Keratinocyte (primary cell): Measurements from ENCODE around the gene GAP43. TPM values are rescaled to one million over a fixed set of nuclear protein-coding genes. Genes with fewer than 3 reads are reported as not detected.

ENCODE experiments used
- DNase-seq: peaks from one replicate; pipeline ENCODE4 v3.0.0-alpha.2; 2011; ENCODE audit warnings: low read depth, missing footprints, low spot score
- FAIRE-seq: peaks from 2 replicates; lab custom pipeline; 2011; peaks lifted over from hg19 to GRCh38; lab: Jason Lieb, UNC
- H2AFZ ChIP-seq: 2 replicates; pipeline ENCODE4 v1.6.0; 2012; ENCODE audit warnings: low read length, control low read depth, inconsistent platforms; ENCODE audit not compliant: control insufficient read depth
- H3K27ac ChIP-seq: 2 replicates; pipeline ENCODE4 v1.5.1; 2011; ENCODE audit warnings: low read length; ENCODE audit not compliant: control insufficient read depth, insufficient read depth
- H3K27me3 ChIP-seq: 3 replicates; pipeline ENCODE4 v1.6.0; 2011; ENCODE audit warnings: low read length; ENCODE audit not compliant: control insufficient read depth, insufficient read depth; ENCODE audit errors: extremely low read depth
- H3K36me3 ChIP-seq, 2 experiments: 2 replicates in 1 of 2; 3 replicates in 1 of 2; pipeline ENCODE4 v1.5.1; 2011; ENCODE audit warnings: low read length in 2 of 2, mild to moderate bottlenecking in 1 of 2; ENCODE audit not compliant: control insufficient read depth in 2 of 2, insufficient read depth in 2 of 2; ENCODE audit errors: extremely low read depth in 1 of 2
- H3K4me1 ChIP-seq: 3 replicates; pipeline ENCODE4 v1.5.1; 2011; ENCODE audit warnings: low read length; ENCODE audit not compliant: control insufficient read depth, insufficient read depth; ENCODE audit errors: extremely low read depth
- H3K4me2 ChIP-seq: 3 replicates; pipeline ENCODE4 v1.6.0; 2011; ENCODE audit warnings: low read depth, low read length; ENCODE audit not compliant: control insufficient read depth, insufficient read depth; ENCODE audit errors: extremely low read depth
- H3K4me3 ChIP-seq, 3 experiments: fragments of 200-600 bp in 1 of 3; sonication (generic) in 1 of 3; 2 replicates in 2 of 3; 3 replicates in 1 of 3; pipeline ENCODE4 v1.5.1; 2011 to 2016; ENCODE audit warnings: low read length in 3 of 3, mild to moderate bottlenecking in 3 of 3, control low read depth in 2 of 3, inconsistent platforms in 1 of 3, low read depth in 1 of 3, mixed read lengths in 1 of 3, mixed run types in 1 of 3, moderate library complexity in 1 of 3; ENCODE audit not compliant: control insufficient read depth in 2 of 3, insufficient read depth in 2 of 3; ENCODE audit errors: extremely low read depth in 1 of 3
- H3K79me2 ChIP-seq: 2 replicates; pipeline ENCODE4 v1.6.0; 2012; ENCODE audit warnings: low read length; ENCODE audit not compliant: control insufficient read depth, insufficient read depth
- H3K9ac ChIP-seq: 3 replicates; pipeline ENCODE4 v1.6.0; 2011; ENCODE audit warnings: low read length; ENCODE audit not compliant: control insufficient read depth, insufficient read depth; ENCODE audit errors: extremely low read depth
- H3K9me1 ChIP-seq: 3 replicates; pipeline ENCODE4 v1.6.0; 2011; ENCODE audit warnings: low read length; ENCODE audit not compliant: control insufficient read depth, insufficient read depth; ENCODE audit errors: extremely low read depth
- H3K9me3 ChIP-seq: 2 replicates; pipeline ENCODE4 v1.5.1; 2012; ENCODE audit warnings: low read depth, low read length; ENCODE audit not compliant: control insufficient read depth
- H4K20me1 ChIP-seq: 3 replicates; pipeline ENCODE4 v1.6.0; 2011; ENCODE audit warnings: low read length; ENCODE audit not compliant: control insufficient read depth, insufficient read depth; ENCODE audit errors: extremely low read depth
- EZH2 ChIP-seq: IDR thresholded peaks from one replicate; pipeline ENCODE4 v1.6.1; 2012; ENCODE audit warnings: inconsistent platforms, mild to moderate bottlenecking, low read length, moderate library complexity
- dilution Hi-C: fragments of 300-500 bp; cut with MboI; formaldehyde crosslinking; loops from one replicate; pipeline ENCODE4 v1.7.0; 2020; ENCODE audit warnings: low sequenced_read_pairs; ENCODE audit not compliant: extremely low pct_ligation_motif_present
- polyA plus RNA-seq, 5 experiments: library from polyadenylated mRNA; depleted of rRNA in 3 of 5; stranded (reverse) in 3 of 5; stranded (forward) in 1 of 5; unstranded in 1 of 5; fragments of >200 nt; gene quantifications; 1 replicate in 1 of 5; 2 replicates in 3 of 5; 3 replicates in 1 of 5; pipeline versions ENCODE4 v1.2.1 to v1.2.3, GENCODE V29; 2011 to 2012; ENCODE audit warnings: missing spikeins in 2 of 5, low read depth in 1 of 5, low replicate concordance in 1 of 5
- TF ChIP-seq, protein P1 (sequence below), 3 experiments: IDR thresholded peaks in 1 of 3; conservative IDR thresholded peaks in 1 of 3; optimal IDR thresholded peaks in 1 of 3; 2 replicates in 2 of 3; 3 replicates in 1 of 3; pipeline versions ENCODE3 to v1.5.1; 2011; ENCODE audit warnings: low read length in 3 of 3, mild to moderate bottlenecking in 3 of 3, moderate library complexity in 2 of 3, control low read depth in 1 of 3, inconsistent platforms in 1 of 3; ENCODE audit not compliant: insufficient read depth in 2 of 3; ENCODE audit errors: extremely low read depth in 1 of 3

The GAP43 gene
- polyA plus RNA-seq, 1 donor (not counting 4 experiments of a cell fraction or from before 2014, with no cell fraction given): not detected

DNA sequence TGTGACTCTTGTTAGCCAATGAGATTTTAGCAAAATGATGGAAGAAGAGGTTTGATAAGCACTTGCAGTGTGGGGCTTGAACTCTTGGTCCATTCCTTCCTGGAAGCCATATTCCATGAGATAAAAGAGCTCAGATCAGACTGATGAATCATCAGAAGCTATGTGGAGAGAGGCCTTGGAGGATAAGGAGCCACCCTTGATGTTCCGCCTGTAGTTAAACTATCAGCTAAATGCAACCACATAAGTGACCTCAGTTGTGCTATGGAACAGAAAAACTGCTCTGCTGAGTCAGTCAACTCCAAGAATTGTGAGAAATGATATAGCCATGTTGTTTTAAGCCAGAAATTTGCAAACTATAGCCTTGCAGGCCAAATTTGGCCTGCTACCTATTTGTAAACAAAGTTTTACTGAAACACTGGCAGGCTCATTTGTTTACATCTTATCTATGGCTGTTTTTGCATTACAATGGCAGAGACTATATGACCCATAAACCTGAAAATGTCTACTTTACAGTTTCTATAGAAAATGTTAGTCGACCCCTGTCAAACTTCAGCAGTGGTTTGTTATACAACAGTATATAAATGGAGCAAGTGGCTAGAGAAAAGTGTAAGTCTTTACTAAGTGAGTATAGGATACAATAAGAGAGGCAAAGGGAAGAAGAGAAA, 27.6 kb upstream of the GAP43 start:
- H4K20me1 ChIP-seq: no peaks in the 10 kb centered on the region
- H3K27ac ChIP-seq: no peak overlapping the region
- H3K27me3 ChIP-seq: no peaks in the 10 kb centered on the region
- H3K36me3 ChIP-seq: no peaks in the 10 kb centered on the region
- H3K4me2 ChIP-seq: no peak overlapping the region
- no peak overlapping the region for H2AFZ ChIP-seq
- H3K4me1 ChIP-seq: no peaks in the 10 kb centered on the region
- H3K9me3 ChIP-seq: no peaks in the 10 kb centered on the region
- no peak for DNase-seq
- H3K79me2 ChIP-seq: no peaks in the 10 kb centered on the region
- dilution Hi-C loops: no loop called here
- no peak overlapping the region for H3K9ac ChIP-seq
- no peak overlapping the region for H3K4me3 ChIP-seq
- FAIRE-seq: no peak
- TF ChIP-seq, protein P1, sequence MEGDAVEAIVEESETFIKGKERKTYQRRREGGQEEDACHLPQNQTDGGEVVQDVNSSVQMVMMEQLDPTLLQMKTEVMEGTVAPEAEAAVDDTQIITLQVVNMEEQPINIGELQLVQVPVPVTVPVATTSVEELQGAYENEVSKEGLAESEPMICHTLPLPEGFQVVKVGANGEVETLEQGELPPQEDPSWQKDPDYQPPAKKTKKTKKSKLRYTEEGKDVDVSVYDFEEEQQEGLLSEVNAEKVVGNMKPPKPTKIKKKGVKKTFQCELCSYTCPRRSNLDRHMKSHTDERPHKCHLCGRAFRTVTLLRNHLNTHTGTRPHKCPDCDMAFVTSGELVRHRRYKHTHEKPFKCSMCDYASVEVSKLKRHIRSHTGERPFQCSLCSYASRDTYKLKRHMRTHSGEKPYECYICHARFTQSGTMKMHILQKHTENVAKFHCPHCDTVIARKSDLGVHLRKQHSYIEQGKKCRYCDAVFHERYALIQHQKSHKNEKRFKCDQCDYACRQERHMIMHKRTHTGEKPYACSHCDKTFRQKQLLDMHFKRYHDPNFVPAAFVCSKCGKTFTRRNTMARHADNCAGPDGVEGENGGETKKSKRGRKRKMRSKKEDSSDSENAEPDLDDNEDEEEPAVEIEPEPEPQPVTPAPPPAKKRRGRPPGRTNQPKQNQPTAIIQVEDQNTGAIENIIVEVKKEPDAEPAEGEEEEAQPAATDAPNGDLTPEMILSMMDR (optimal IDR thresholded peaks at IDR 0.05 in 1 of 3, IDR thresholded peaks at IDR 0.05 in 1 of 3, conservative IDR thresholded peaks at IDR 0.05 in 1 of 3; ENCODE audit: extremely low read depth in 1 of 3, insufficient read depth in 2 of 3, low read length in 3 of 3): no peak
- TF ChIP-seq EZH2: no peak
- H3K9me1 ChIP-seq: no peaks in the 10 kb centered on the region

DNA sequence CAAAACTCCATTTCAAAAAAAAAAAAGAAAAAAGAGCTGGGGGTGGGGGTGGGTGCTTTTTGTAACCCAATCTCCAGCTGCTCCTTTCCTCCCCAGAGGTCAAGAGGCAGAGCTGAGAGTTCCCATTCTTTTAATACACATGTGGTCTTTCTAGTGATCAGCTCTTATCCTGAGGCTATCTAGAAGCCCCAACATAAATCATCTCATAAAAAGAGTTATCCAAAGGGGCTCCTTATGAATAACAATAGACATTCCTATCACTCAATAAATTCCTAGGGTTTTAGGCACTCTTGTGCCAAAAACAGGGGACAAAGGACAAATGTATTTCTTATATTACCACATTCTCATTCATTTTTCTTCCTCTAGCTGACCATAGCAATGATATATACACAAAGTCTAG, 25.1 kb upstream of the GAP43 start:
- Histone ChIP-seq H3K79me2 (no peaks in the 10 kb centered on the region), H3K9me1 (no peaks in the 10 kb centered on the region), H3K9ac (no peak overlapping the region), H3K4me2 (no peak overlapping the region), H3K27me3 (no peaks in the 10 kb centered on the region), H3K4me3 (no peak overlapping the region), H4K20me1 (no peaks in the 10 kb centered on the region), H2AFZ (no peak overlapping the region), H3K27ac (no peak overlapping the region), H3K36me3 (no peaks in the 10 kb centered on the region), H3K9me3 (no peaks in the 10 kb centered on the region), H3K4me1 (no peaks in the 10 kb centered on the region)
- dilution Hi-C loops: no loop called here
- no peak for TF ChIP-seq EZH2
- TF ChIP-seq, protein P1 (optimal IDR thresholded peaks at IDR 0.05 in 1 of 3, IDR thresholded peaks at IDR 0.05 in 1 of 3, conservative IDR thresholded peaks at IDR 0.05 in 1 of 3; ENCODE audit: extremely low read depth in 1 of 3, insufficient read depth in 2 of 3, low read length in 3 of 3): no peak
- DNase-seq (no peak), FAIRE-seq (no peak)
